ENCODE results near the gene IL34. TPM values are rescaled to one million over a fixed set of nuclear protein-coding genes. Genes with fewer than 3 reads are reported as not detected.

IL34 gene
- total RNA-seq, 4 donors from 2014 or later = 0.38 to 1.3 (median 1.2) TPM

DNA sequence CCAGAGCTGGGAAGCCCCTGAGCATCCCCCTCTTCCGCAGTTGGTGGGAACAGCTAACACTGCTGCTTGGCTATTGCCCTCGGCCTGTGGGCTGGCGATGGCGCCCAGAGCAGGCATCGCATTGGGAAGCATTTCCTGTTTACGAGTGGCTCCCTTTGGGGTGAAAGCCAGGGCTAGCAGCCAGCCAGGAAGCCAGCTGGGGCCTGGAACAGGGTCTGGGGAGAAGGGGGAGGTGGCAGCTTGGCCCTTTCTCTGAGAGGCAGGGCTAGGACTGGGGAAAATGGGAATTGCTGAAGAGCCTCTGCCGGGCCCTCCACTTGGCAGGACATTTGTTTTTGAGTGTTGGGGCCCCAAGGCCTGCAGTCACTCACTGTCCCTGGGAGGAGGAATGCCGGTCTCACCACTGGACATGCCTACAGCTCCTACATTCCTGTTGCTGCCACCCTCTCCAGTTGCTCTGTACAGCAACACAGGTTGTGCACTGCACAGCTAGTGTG lies 41.9 kb downstream of the IL34 start:
- TF ChIP-seq, protein P1, sequence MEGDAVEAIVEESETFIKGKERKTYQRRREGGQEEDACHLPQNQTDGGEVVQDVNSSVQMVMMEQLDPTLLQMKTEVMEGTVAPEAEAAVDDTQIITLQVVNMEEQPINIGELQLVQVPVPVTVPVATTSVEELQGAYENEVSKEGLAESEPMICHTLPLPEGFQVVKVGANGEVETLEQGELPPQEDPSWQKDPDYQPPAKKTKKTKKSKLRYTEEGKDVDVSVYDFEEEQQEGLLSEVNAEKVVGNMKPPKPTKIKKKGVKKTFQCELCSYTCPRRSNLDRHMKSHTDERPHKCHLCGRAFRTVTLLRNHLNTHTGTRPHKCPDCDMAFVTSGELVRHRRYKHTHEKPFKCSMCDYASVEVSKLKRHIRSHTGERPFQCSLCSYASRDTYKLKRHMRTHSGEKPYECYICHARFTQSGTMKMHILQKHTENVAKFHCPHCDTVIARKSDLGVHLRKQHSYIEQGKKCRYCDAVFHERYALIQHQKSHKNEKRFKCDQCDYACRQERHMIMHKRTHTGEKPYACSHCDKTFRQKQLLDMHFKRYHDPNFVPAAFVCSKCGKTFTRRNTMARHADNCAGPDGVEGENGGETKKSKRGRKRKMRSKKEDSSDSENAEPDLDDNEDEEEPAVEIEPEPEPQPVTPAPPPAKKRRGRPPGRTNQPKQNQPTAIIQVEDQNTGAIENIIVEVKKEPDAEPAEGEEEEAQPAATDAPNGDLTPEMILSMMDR (IDR thresholded peaks at IDR 0.05) = no peak
- no peak for ATAC-seq (ENCODE audit: low FRiP score)
- no peak for DNase-seq (ENCODE audit: low spot score)

DNA sequence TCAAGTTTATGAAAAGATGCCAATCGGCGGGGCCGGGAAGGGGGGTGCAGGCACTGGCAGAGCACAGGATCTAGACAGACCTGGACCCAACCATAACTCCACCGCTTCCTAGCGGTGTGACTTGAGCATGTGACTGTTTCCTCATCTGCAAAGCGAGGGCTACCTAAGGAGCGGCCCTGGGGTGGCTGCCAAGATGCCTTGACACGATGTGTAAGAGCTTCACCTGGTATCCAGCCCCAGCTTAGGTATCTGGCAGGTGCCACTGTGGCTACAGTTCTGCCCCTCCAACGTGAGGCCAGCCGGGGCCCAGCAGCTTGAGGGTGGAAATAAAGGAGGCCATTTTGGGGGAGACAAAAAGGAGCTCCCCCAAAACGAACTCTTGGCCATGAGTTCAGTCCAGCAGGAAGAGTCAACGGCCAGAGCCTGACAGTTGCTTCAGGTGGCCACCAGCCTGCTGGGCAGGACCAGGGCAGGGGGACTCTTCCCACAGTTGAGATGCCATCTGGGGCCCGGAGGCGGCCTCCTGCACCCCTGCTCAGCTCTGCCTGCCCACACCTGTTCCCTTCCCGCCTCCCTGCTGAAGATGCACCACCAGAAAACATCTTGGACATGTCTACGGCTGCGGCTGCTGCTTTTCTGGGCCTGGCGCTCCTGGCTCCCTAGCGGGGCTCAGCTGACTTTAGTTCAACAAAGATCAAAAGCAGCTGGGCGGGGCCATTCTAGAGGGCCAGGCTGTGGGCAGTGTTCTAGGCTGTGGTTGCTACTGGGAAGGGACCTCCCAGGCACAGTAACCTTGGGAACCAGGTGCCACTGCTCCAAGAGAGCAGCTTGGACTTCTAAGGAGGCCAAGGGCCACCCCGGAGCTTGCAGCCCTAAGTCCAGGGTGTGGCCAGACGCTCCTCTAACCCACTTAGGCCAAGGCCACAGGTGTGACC lies 42.9 kb downstream of the IL34 start:
- ATAC-seq (ENCODE audit: low FRiP score) = no peak
- TF ChIP-seq, protein P1 (IDR thresholded peaks at IDR 0.05) = no peak
- DNase-seq (ENCODE audit: low spot score) = no peak

DNA sequence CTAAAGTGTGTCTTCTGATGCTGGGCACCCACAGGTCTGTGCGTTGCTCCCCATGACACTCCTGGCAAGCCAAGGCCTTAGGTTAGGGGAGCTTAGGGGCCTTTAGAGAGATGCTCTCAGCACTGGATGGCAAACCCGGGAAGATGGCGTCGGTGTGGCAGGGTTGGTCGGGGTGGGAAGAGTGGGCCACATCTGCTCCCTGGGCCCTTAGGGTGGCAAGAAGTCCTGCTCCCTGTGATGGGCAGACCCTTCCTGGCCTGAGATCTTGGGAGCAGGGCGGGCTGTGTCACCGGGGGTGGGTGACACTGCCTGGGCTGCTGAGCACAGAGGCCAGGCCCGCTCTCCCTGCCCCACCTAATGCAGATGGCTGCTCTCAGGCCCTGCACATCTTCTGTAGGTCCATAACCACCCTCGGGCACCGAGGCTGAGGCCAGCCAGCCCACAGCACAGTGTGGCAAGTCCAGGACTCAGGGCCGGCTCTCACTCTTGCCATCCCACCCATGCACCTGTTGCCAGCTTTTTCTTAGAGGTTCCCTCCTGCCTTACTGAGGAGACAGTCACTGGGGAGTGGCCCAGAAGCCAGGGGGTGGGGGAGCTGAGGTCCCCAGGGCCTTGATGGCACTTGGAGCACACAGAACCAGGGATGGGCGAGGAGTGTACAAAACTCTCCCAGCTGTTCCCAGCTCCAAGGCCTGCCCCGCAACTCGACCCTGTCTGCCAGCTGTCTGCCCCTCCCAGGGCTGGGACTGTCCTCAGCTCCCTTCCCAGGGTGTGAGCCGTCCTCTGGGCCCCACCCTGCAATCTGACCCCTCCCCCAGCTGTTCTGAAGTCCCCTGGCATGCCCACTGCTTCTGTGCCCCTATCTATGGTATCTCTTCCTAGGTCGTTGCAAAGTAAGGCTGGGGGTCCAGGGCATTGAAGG lies 43.9 kb downstream of the IL34 start:
- TF ChIP-seq, protein P1 (IDR thresholded peaks at IDR 0.05) = no peak
- DNase-seq (ENCODE audit: low spot score) = no peak

DNA sequence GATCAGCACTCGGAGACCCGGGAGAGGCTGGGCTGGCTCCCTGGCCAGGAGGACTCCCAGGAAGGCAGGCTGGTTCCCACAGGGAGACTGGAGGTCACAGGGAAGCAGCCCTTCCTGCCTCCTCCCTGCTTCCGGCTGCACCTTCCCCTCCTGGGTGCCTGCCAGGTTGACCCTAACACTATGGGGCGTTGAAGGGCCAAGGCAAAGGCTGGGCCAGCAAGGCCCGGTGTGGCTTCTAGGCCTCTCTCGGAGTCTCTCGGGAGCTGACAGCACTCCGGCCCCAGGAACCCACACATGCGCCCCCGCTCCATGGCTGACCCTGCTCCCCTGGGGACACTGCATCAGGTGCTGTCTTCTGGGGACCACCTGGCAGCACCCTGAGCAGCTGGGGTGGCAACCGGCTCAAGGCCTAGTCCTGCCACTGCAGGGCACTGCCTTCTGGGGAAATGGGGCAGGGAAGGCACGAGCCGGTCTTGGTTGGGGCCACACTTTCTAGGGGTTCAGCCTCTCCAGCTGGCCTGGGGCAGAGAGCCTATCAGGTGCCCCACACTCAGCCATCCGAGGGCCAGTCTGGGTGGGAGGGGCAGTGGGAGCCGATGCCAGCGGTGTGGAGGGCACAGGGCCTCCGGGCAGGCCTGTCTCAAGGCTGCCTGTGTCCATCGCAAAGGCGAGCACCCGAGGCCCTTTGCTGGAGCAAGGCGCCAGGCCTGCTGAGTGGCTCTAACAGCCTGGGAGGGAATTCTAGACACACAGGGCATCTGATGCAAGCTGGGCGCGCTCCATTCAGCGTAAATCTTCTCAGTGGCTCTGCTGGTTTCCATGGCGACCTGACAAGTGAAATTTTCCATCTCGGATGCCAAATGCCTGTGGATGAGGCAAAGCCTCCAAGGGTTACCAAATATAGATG lies 45.1 kb downstream of the IL34 start:
- ATAC-seq (ENCODE audit: low FRiP score) (peak; percentile 73), DNase-seq (ENCODE audit: low spot score) (peak; percentile 54)
- TF ChIP-seq, protein P1 (IDR thresholded peaks at IDR 0.05) = no peak

More for the DNA sequence above, 43.9 kb downstream of the IL34 start:
- ATAC-seq (ENCODE audit: low FRiP score) = no peak

DNA sequence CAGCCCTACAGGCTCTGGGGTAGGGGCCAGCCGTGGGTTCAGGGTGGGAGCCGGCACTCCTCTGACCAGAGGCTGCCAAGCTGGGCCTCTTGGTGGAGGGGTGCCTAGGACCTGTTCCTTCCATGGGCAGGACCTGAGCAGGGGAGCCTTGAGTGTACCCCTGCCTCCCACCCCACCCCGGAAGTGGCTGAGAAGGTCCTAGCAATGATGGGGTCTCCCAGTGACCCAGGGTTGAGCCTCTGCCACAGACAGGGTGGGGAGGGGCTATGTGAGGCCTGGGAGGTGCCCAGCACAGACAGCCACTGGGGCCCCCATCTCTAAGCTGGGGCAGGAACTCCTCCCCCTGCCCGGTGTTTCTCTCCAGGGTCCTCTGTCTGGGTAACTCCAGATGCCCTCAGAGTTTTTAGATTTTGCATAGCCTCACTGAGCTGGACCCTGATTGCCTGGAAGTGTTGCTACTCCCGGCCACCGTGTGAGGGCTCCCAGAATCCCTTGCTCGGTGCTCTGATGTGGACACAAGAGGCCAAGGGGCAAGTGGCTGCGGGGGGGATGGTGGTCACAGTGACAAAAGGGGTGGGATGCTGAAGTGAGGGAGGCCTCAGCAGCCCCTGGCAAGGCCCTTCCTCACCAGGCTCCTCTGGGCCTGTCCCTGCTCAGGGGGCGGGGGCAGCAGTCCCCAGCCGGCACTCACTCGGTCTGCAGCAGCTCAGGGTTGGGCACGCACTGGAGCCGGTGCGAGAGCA lies 45.9 kb downstream of the IL34 start:
- DNase-seq (ENCODE audit: low spot score) (no peak), ATAC-seq (ENCODE audit: low FRiP score) (no peak)
- TF ChIP-seq, protein P1 (IDR thresholded peaks at IDR 0.05) = no peak
